ENCODE results near the gene ATXN10. TPM values are rescaled to one million over a fixed set of nuclear protein-coding genes. Genes with fewer than 3 reads are reported as not detected.

ATXN10 gene
- total and polyA plus RNA-seq, 10 of the 15 experiments (the other 5 are each of a cell fraction or from before 2014, with no cell fraction given), result 29.2 to 249 (median 146) TPM

DNA sequence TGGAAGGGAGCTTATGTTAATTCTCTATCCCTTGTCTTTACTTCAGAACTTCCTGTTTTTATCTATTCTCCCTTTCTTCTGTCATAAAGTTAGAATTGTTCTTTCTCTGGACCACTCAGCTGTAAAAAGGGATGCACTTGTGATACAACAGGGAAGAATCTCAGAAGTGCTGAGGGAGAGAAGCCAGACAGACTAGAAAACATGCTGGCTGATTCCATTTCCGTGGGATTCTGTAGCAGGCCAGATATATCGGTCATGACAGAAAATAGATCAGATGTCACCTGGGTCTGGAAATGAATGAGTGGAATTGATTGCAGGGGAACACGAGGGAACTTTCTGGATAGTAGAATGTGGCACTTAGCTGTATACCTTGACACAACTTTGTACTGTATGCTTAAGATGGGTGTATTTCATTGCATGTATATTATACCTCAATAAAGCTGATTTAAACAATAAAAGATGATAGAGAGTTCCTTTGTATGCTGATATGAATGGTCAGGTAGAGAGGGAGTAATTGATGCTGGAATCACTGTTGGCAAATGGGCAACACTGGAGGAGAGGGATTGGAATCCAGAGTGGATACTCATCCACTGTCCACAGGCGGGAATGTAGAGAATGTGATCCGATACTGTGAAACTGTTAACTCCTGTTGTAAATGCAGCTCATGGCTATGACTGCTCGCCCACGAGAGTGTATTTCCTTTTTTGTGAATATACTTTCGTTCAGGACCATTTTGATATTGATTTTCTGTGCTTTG lies 59.6 kb downstream of the ATXN10 start (continued):
- TF ChIP-seq, protein P1, sequence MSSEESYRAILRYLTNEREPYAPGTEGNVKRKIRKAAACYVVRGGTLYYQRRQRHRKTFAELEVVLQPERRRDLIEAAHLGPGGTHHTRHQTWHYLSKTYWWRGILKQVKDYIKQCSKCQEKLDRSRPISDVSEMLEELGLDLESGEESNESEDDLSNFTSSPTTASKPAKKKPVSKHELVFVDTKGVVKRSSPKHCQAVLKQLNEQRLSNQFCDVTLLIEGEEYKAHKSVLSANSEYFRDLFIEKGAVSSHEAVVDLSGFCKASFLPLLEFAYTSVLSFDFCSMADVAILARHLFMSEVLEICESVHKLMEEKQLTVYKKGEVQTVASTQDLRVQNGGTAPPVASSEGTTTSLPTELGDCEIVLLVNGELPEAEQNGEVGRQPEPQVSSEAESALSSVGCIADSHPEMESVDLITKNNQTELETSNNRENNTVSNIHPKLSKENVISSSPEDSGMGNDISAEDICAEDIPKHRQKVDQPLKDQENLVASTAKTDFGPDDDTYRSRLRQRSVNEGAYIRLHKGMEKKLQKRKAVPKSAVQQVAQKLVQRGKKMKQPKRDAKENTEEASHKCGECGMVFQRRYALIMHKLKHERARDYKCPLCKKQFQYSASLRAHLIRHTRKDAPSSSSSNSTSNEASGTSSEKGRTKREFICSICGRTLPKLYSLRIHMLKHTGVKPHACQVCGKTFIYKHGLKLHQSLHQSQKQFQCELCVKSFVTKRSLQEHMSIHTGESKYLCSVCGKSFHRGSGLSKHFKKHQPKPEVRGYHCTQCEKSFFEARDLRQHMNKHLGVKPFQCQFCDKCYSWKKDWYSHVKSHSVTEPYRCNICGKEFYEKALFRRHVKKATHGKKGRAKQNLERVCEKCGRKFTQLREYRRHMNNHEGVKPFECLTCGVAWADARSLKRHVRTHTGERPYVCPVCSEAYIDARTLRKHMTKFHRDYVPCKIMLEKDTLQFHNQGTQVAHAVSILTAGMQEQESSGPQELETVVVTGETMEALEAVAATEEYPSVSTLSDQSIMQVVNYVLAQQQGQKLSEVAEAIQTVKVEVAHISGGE (CRISPR knock-in tag; IDR thresholded peaks at IDR 0.05), result no peak
- TF ChIP-seq KDM1A (IDR thresholded peaks at IDR 0.05; ENCODE audit: borderline replicate concordance) (no peak), KLF5 (IDR thresholded peaks at IDR 0.05; ENCODE audit: partially characterized antibody) (no peak), EED (IDR thresholded peaks at IDR 0.05; ENCODE audit: low read depth) (no peak)

DNA sequence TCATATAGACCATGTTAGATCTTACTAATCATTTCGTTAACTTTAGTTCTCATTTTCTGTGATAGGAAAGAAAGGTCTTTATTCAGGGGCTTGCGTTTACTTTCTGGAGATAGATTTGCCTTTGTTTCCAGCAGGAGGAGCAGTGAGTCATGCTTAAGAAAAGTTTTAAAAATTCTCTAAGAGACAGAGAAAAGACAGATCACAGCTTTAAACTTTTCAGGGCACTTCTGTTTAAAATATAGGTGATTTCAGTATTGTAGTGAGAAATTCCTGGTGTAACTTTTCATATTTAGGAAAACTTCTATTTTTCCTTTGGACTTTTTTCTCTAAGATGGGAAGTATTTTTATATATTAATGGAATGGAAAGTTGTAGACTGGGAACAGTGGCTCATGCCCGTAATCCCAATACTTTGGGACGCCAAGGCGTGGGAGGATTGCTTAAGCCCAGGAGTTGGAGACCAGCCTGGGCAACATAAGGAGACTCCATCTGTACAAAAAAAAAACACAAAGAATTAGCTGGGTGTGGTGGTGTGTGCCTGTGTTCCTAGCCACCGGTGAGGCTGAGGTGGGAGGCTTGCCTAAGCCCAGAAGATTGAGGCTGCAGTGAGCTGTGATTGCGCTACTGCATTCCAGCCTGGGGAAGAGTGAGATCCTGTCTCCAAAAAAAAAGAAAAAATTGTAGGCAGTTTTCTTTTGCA lies 60.3 kb downstream of the ATXN10 start:
- DNase-seq (ENCODE audit: low read depth, low spot score), result no peak
- FAIRE-seq, result no peak
- H4K20me1 ChIP-seq (ENCODE audit: control insufficient read depth, insufficient read depth), result no peaks in the 10 kb centered on the region
- TF ChIP-seq, protein P2, sequence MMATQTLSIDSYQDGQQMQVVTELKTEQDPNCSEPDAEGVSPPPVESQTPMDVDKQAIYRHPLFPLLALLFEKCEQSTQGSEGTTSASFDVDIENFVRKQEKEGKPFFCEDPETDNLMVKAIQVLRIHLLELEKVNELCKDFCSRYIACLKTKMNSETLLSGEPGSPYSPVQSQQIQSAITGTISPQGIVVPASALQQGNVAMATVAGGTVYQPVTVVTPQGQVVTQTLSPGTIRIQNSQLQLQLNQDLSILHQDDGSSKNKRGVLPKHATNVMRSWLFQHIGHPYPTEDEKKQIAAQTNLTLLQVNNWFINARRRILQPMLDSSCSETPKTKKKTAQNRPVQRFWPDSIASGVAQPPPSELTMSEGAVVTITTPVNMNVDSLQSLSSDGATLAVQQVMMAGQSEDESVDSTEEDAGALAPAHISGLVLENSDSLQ (IDR thresholded peaks at IDR 0.05), result no peak
- TF ChIP-seq RAD21 (IDR thresholded peaks at IDR 0.05; ENCODE audit: insufficient read depth, low read depth, low read length) (peak; percentile 39), SMC3 (IDR thresholded peaks at IDR 0.05; ENCODE audit: borderline replicate concordance, low read length) (peak; percentile 27; the same call in 1 of the 2 replicates), GABPA (IDR thresholded peaks at IDR 0.05; ENCODE audit: low read depth) (no peak)
- TF ChIP-seq, protein P3, sequence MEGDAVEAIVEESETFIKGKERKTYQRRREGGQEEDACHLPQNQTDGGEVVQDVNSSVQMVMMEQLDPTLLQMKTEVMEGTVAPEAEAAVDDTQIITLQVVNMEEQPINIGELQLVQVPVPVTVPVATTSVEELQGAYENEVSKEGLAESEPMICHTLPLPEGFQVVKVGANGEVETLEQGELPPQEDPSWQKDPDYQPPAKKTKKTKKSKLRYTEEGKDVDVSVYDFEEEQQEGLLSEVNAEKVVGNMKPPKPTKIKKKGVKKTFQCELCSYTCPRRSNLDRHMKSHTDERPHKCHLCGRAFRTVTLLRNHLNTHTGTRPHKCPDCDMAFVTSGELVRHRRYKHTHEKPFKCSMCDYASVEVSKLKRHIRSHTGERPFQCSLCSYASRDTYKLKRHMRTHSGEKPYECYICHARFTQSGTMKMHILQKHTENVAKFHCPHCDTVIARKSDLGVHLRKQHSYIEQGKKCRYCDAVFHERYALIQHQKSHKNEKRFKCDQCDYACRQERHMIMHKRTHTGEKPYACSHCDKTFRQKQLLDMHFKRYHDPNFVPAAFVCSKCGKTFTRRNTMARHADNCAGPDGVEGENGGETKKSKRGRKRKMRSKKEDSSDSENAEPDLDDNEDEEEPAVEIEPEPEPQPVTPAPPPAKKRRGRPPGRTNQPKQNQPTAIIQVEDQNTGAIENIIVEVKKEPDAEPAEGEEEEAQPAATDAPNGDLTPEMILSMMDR (IDR thresholded peaks at IDR 0.05 in 2 of 3, conservative IDR thresholded peaks at IDR 0.05 in 1 of 3; ENCODE audit: control insufficient read depth in 2 of 3, extremely low read depth in 1 of 3, insufficient read depth in 1 of 3, low read depth in 3 of 3, low read length in 3 of 3), result peak; percentile 14 to 30 (median 23); a peak in 3 of 6 replicates
- ATAC-seq, result no peak
- 85% methylated on average over 7 of the region's 7 CpGs for WGBS (ENCODE audit: insufficient coverage, insufficient replicate concordance, low lambda C conversion rate, missing lambda C conversion rate)
- H3K9me3 ChIP-seq (replicated peaks; ENCODE audit: control insufficient read depth, insufficient read depth, low read length), result no peaks in the 10 kb centered on the region
- H3K36me3 ChIP-seq (ENCODE audit: control insufficient read depth in 2 of 2, insufficient read depth in 2 of 2, low read length in 1 of 2), result peaks cover 1 to 5% of the 10 kb centered on the region in 2 experiments; a peak in 3 of 4 replicates
- CTCF ChIA-PET, result interaction anchor here (0.6 to 1.4 kb wide), 6 partner anchors 9 to 749 kb away, joined by 3 to 7 read pairs (median 4); no protein-coding TSS in a partner anchor
- H3K27ac ChIP-seq (ENCODE audit: control insufficient read depth, insufficient read depth), result no peak overlapping the region
- H3K4me2 ChIP-seq (ENCODE audit: control insufficient read depth, insufficient read depth), result no peak overlapping the region
- SMC1A ChIA-PET (ENCODE audit: uncharacterized antibody, unreplicated experiment), result interaction anchor here (0.6 to 3.6 kb wide), 5 partner anchors 9 to 100 kb away, joined by 3 to 16 read pairs (median 3); no protein-coding TSS in a partner anchor
- RAD21 ChIA-PET (ENCODE audit: unreplicated experiment), result interaction anchor here (0.8 kb wide), 1 partner anchor 10 kb away, joined by 3 read pairs; no protein-coding TSS in a partner anchor
- no TSS peak for BruUV-seq (replicated peaks)
- intact Hi-C loops (cut with micrococcal nuclease; ENCODE audit: unreplicated experiment), result no loop called here
- H3K9ac ChIP-seq (ENCODE audit: control insufficient read depth, insufficient read depth, low read length), result no peak overlapping the region
- no peak overlapping the region for H2AFZ ChIP-seq (ENCODE audit: control insufficient read depth, low read depth, low read length)
- POLR2A ChIA-PET, result no interaction called here
- peaks cover 7% of the 10 kb centered on the region for H3K79me2 ChIP-seq (ENCODE audit: control insufficient read depth, insufficient read depth, low read length)
- no peaks in the 10 kb centered on the region for H3K27me3 ChIP-seq (replicated peaks in 1 of 2; ENCODE audit: control insufficient read depth in 2 of 2, insufficient read depth in 2 of 2, low read length in 1 of 2)
- no peaks in the 10 kb centered on the region for H3K4me1 ChIP-seq (ENCODE audit: control insufficient read depth, insufficient read depth, low read length)
- in situ Hi-C loops (cut with MboI), result no loop called here
- no peak overlapping the region for H3K4me3 ChIP-seq

Data from GM12878 (cell line).